GM12878 (cell line): Measurements from ENCODE around the gene IFIT5.

Experiments
- MEF2A ChIP-seq: IDR thresholded peaks from 2 replicates; pipeline ENCODE4 v1.6.1; 2011; ENCODE audit warnings: low read depth, mild to moderate bottlenecking, low read length, moderate library complexity; ENCODE audit not compliant: insufficient read depth
- SPI1 ChIP-seq: IDR thresholded peaks from 2 replicates; pipeline ENCODE4 v1.6.1; 2011; ENCODE audit warnings: low read depth, mild to moderate bottlenecking, low read length, moderate library complexity, borderline replicate concordance; ENCODE audit not compliant: insufficient read depth

DNA sequence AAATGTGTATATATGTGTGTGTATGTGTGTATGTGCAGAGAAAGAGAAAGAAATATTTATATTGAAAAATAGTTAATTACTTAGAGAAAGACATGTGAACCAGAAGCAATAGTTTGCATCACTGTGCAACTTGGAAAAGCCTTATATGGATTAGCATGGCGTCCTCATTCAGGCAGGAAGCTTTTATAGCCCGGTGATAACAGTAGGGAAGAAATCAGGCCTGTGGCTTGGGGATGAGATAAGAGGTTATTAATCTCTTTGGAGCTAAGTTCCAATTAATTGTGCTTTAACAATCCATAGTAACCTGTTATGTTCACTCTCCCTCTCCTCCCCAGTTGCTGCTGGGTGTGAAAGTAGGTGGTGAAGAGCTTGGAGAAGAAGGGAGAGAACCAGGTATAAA is 36.5 kb downstream of the IFIT5 start:
- TF ChIP-seq SPI1 = no peak
- no peak for TF ChIP-seq MEF2A
